Mesenchymal stem cell (in vitro differentiated cells and primary cell): ENCODE data around the gene PINLYP.

Source experiments
- DNase-seq: peaks from one replicate; pipeline ENCODE4 v3.0.0-alpha.2; 2013
- H2AFZ ChIP-seq: one replicate; pipeline ENCODE4 v1.6.1; 2013; ENCODE audit warnings: low read depth, mild to moderate bottlenecking, control low read depth, inconsistent platforms, low read length, moderate library complexity
- H2AK5ac ChIP-seq: 2 replicates; pipeline ENCODE4 v1.6.1; 2013; ENCODE audit warnings: low read length, moderate library complexity, mild to moderate bottlenecking, inconsistent platforms; ENCODE audit not compliant: severe bottlenecking
- H2BK120ac ChIP-seq: one replicate; pipeline ENCODE4 v1.6.1; 2013; ENCODE audit warnings: low read depth, mild to moderate bottlenecking, inconsistent platforms, low read length, moderate library complexity
- H2BK12ac ChIP-seq, 2 experiments: one replicate each; pipeline ENCODE4 v1.6.1; 2013; ENCODE audit warnings: inconsistent platforms in 2 of 2, low read length in 2 of 2, mild to moderate bottlenecking in 2 of 2, moderate library complexity in 2 of 2, control low read depth in 1 of 2
- H2BK15ac ChIP-seq: one replicate; pipeline ENCODE4 v1.6.1; 2013; ENCODE audit warnings: mild to moderate bottlenecking, low read depth, inconsistent platforms; ENCODE audit not compliant: poor library complexity, severe bottlenecking
- H2BK5ac ChIP-seq: 2 replicates; pipeline ENCODE4 v1.6.1; 2013; ENCODE audit warnings: low read depth, mild to moderate bottlenecking, low read length, control low read depth, inconsistent platforms; ENCODE audit not compliant: poor library complexity, severe bottlenecking
- H3K14ac ChIP-seq, 2 experiments: one replicate each; pipeline ENCODE4 v1.6.1; 2013; ENCODE audit warnings: inconsistent platforms in 2 of 2, low read length in 2 of 2, control low read depth in 1 of 2, mild to moderate bottlenecking in 1 of 2, moderate library complexity in 1 of 2
- H3K18ac ChIP-seq, 2 experiments: one replicate each; pipeline ENCODE4 v1.6.1; 2013; ENCODE audit warnings: inconsistent platforms in 2 of 2, low read length in 2 of 2, control low read depth in 1 of 2, low read depth in 1 of 2, mild to moderate bottlenecking in 1 of 2
- H3K23ac ChIP-seq, 2 experiments: one replicate each; pipeline ENCODE4 v1.6.1; 2013; ENCODE audit warnings: inconsistent platforms in 2 of 2, low read length in 2 of 2, mild to moderate bottlenecking in 2 of 2, moderate library complexity in 2 of 2, control low read depth in 1 of 2
- H3K27ac ChIP-seq: 2 replicates; pipeline ENCODE4 v1.5.1; 2013; ENCODE audit warnings: mild to moderate bottlenecking, moderate library complexity, low read length, control low read depth, inconsistent platforms; ENCODE audit not compliant: poor library complexity, severe bottlenecking
- H3K27me3 ChIP-seq, 2 experiments: 2 replicates each; pipeline versions ENCODE4 v1.6.1 to v1.7.0; 2013; ENCODE audit warnings: low read length in 2 of 2, mild to moderate bottlenecking in 2 of 2, moderate library complexity in 2 of 2, control low read depth in 1 of 2, inconsistent platforms in 1 of 2; ENCODE audit not compliant: control insufficient read depth in 1 of 2, insufficient read depth in 1 of 2
- H3K36me3 ChIP-seq, 2 experiments: 2 replicates each; pipeline versions ENCODE4 v1.6.1 to v1.7.0; 2013; ENCODE audit warnings: low read length in 2 of 2, control low read depth in 1 of 2, inconsistent platforms in 1 of 2, low read depth in 1 of 2, mild to moderate bottlenecking in 1 of 2; ENCODE audit not compliant: insufficient read depth in 2 of 2, control insufficient read depth in 1 of 2
- H3K4ac ChIP-seq, 2 experiments: one replicate each; pipeline ENCODE4 v1.6.1; 2013; ENCODE audit warnings: inconsistent platforms in 2 of 2, low read length in 2 of 2, mild to moderate bottlenecking in 2 of 2, moderate library complexity in 2 of 2, control low read depth in 1 of 2, low read depth in 1 of 2
- H3K4me1 ChIP-seq: 2 replicates; pipeline ENCODE4 v1.6.1; 2013; ENCODE audit warnings: low read depth, low read length, control low read depth; ENCODE audit not compliant: control insufficient read depth, insufficient read depth
- H3K4me2 ChIP-seq: 2 replicates; pipeline ENCODE4 v1.6.1; 2013; ENCODE audit warnings: low read length, mild to moderate bottlenecking, inconsistent platforms; ENCODE audit not compliant: poor library complexity, severe bottlenecking
- H3K4me3 ChIP-seq, 2 experiments: 2 replicates each; pipeline versions ENCODE4 v1.5.1 to v1.7.0; 2013; ENCODE audit warnings: low read length in 2 of 2, mild to moderate bottlenecking in 2 of 2, control low read depth in 1 of 2, low read depth in 1 of 2; ENCODE audit not compliant: insufficient read depth in 1 of 2
- H3K79me1 ChIP-seq: replicated peaks from 2 replicates; pipeline ENCODE4 v1.6.1; 2013; ENCODE audit warnings: mild to moderate bottlenecking, control low read depth, low read length, inconsistent platforms; ENCODE audit not compliant: poor library complexity, severe bottlenecking
- H3K9ac ChIP-seq: 2 replicates; pipeline ENCODE4 v1.7.0; 2013; ENCODE audit warnings: mild to moderate bottlenecking, low read length, moderate library complexity
- H3K9me3 ChIP-seq: 2 replicates; pipeline ENCODE4 v1.7.0; 2013; ENCODE audit warnings: mild to moderate bottlenecking, low read length; ENCODE audit not compliant: control insufficient read depth
- H4K8ac ChIP-seq: one replicate; pipeline ENCODE4 v1.6.1; 2013; ENCODE audit warnings: inconsistent platforms, mild to moderate bottlenecking, low read length, moderate library complexity
- H4K91ac ChIP-seq: one replicate; pipeline ENCODE4 v1.6.1; 2013; ENCODE audit warnings: mild to moderate bottlenecking, low read length, inconsistent platforms
- WGBS: methylation state at CpG from one replicate; pipeline ENCODE4 v1.1.7; 2013; ENCODE audit warnings: mixed read lengths; 5-methylcytosine and 5-hydroxymethylcytosine counted together

PINLYP gene

DNA sequence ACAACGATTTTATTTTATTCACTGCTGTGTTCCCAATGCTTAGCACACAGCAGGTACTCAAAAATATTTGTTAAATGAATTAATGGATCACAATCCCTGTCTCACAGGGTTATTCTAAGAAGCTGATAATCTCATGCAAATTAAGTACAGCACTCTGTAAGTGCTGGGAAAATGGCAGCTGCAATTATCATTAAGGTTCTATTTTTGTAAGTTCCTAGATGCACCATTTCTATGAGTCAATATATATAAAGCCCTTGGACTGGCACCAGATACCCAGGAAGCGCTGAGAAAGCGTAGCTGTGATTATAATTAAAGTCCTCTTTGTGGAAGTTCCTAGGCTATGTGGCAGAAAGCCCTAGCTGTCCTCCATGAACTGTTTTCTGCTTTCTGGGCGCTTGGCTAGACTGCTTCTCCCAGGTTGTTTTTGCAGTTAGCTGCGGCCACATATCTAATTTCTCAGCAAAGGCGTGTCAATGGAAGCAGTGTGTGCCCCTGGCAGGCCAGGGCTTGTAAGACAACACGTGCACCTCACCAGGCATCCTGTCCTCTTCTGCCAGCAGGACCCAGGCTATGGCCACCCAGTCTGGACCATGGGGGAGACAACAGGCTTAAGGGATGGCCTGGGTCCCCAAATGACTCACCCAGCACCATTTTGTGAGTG is 31.1 kb downstream of the PINLYP start:
- Histone ChIP-seq H3K9ac (no peak overlapping the region), H4K91ac (no peak overlapping the region), H2AK5ac (no peak overlapping the region), H2BK120ac (no peak overlapping the region), H4K8ac (no peak overlapping the region), H3K79me1 (peaks cover 44% of the 10 kb centered on the region), H2BK12ac (no peak overlapping the region), H3K9me3 (no peaks in the 10 kb centered on the region), H3K4me1 (peaks cover 7% of the 10 kb centered on the region), H3K4ac (no peak overlapping the region), H3K4me3 (no peak overlapping the region), H3K18ac (no peak overlapping the region), H2BK15ac (no peak overlapping the region), H3K23ac (no peak overlapping the region), H2AFZ (no peak overlapping the region), H2BK5ac (no peak overlapping the region), H3K4me2 (no peak overlapping the region), H3K27me3 (no peaks in the 10 kb centered on the region), H3K27ac (no peak overlapping the region), H3K14ac (no peak overlapping the region), H3K36me3 (peaks cover 32 to 44% of the 10 kb centered on the region in 2 experiments)
- WGBS, result 98% methylated on average over 6 of the region's 7 CpGs
- no peak for DNase-seq

GRCh38 chr19:43607238-43608205 is 31.9 kb downstream of the PINLYP start:
- H2BK15ac ChIP-seq, result no peak overlapping the region
- peaks cover 49% of the 10 kb centered on the region for H3K79me1 ChIP-seq
- H3K4ac ChIP-seq, result no peak overlapping the region
- no peaks in the 10 kb centered on the region for H3K27me3 ChIP-seq
- H2BK5ac ChIP-seq, result no peak overlapping the region
- WGBS, result 93% methylated on average over 21 of the region's 28 CpGs
- no peak overlapping the region for H3K4me2 ChIP-seq
- no peaks in the 10 kb centered on the region for H3K9me3 ChIP-seq
- H3K27ac ChIP-seq, result no peak overlapping the region
- H2AK5ac ChIP-seq, result no peak overlapping the region
- no peak overlapping the region for H4K8ac ChIP-seq
- no peak overlapping the region for H3K9ac ChIP-seq
- H2BK120ac ChIP-seq, result no peak overlapping the region
- H4K91ac ChIP-seq, result no peak overlapping the region
- H2BK12ac ChIP-seq, result no peak overlapping the region
- H2AFZ ChIP-seq, result no peak overlapping the region
- no peak overlapping the region for H3K23ac ChIP-seq
- H3K36me3 ChIP-seq, result peaks cover 32 to 45% of the 10 kb centered on the region in 2 experiments
- H3K4me1 ChIP-seq, result peaks cover 9% of the 10 kb centered on the region
- H3K18ac ChIP-seq, result no peak overlapping the region
- no peak overlapping the region for H3K14ac ChIP-seq
- no peak for DNase-seq
- no peak overlapping the region for H3K4me3 ChIP-seq

- WGBS, result 83% methylated on average over 7 of the region's 7 CpGs
- H2AFZ ChIP-seq, result no peak overlapping the region
- H2AK5ac ChIP-seq, result peak overlapping the region; percentile 24
- no peak overlapping the region for H2BK15ac ChIP-seq
- no peak overlapping the region for H3K27ac ChIP-seq
- H3K4me2 ChIP-seq, result no peak overlapping the region
- H3K23ac ChIP-seq, result no peak overlapping the region
- H3K79me1 ChIP-seq, result peaks cover 56% of the 10 kb centered on the region
- H3K4ac ChIP-seq, result peak overlapping the region in 1 of 2 experiments; percentile 53
- H3K9me3 ChIP-seq, result no peaks in the 10 kb centered on the region
- peak overlapping the region in 1 of 2 experiments; percentile 12 for H2BK12ac ChIP-seq
- H3K4me1 ChIP-seq, result peaks cover 9% of the 10 kb centered on the region
- H3K36me3 ChIP-seq, result peaks cover 47 to 62% of the 10 kb centered on the region in 2 experiments
- H3K18ac ChIP-seq, result no peak overlapping the region
- no peak overlapping the region for H3K4me3 ChIP-seq
- no peak overlapping the region for H4K8ac ChIP-seq
- H3K27me3 ChIP-seq, result no peaks in the 10 kb centered on the region
- no peak overlapping the region for H4K91ac ChIP-seq
- H2BK120ac ChIP-seq, result no peak overlapping the region
- no peak overlapping the region for H3K9ac ChIP-seq
- no peak overlapping the region for H2BK5ac ChIP-seq
- no peak overlapping the region for H3K14ac ChIP-seq
- no peak for DNase-seq
Measured at GRCh38 chr19:43609872-43610271, 34.3 kb downstream of the PINLYP start.

GRCh38 chr19:43610493-43610892 is 34.9 kb downstream of the PINLYP start:
- Histone ChIP-seq H3K4ac (no peak overlapping the region), H3K79me1 (peaks cover 57% of the 10 kb centered on the region), H2AFZ (no peak overlapping the region), H3K9me3 (no peaks in the 10 kb centered on the region), H3K23ac (no peak overlapping the region), H3K27me3 (no peaks in the 10 kb centered on the region), H2BK12ac (no peak overlapping the region), H3K4me3 (no peak overlapping the region), H2AK5ac (no peak overlapping the region), H4K91ac (no peak overlapping the region), H2BK15ac (no peak overlapping the region), H3K36me3 (peaks cover 47 to 61% of the 10 kb centered on the region in 2 experiments), H3K4me1 (peaks cover 9% of the 10 kb centered on the region), H3K18ac (no peak overlapping the region), H3K27ac (peak overlapping the region; percentile 13), H2BK120ac (no peak overlapping the region), H3K4me2 (no peak overlapping the region), H4K8ac (no peak overlapping the region), H3K14ac (no peak overlapping the region), H3K9ac (no peak overlapping the region), H2BK5ac (no peak overlapping the region)
- 40% methylated on average over 3 of the region's 3 CpGs for WGBS
- DNase-seq, result peak; percentile 60
